HG03135 (cell line): ENCODE data around the gene TLNRD1.

Experiments used
- ATAC-seq: cut with Tn5 transposase; IDR thresholded peaks from one replicate; pipeline ENCODE4 v1.9.1; 2021; ENCODE audit warnings: mild to moderate bottlenecking, moderate library complexity; ENCODE audit not compliant: unreplicated experiment

The TLNRD1 gene

DNA sequence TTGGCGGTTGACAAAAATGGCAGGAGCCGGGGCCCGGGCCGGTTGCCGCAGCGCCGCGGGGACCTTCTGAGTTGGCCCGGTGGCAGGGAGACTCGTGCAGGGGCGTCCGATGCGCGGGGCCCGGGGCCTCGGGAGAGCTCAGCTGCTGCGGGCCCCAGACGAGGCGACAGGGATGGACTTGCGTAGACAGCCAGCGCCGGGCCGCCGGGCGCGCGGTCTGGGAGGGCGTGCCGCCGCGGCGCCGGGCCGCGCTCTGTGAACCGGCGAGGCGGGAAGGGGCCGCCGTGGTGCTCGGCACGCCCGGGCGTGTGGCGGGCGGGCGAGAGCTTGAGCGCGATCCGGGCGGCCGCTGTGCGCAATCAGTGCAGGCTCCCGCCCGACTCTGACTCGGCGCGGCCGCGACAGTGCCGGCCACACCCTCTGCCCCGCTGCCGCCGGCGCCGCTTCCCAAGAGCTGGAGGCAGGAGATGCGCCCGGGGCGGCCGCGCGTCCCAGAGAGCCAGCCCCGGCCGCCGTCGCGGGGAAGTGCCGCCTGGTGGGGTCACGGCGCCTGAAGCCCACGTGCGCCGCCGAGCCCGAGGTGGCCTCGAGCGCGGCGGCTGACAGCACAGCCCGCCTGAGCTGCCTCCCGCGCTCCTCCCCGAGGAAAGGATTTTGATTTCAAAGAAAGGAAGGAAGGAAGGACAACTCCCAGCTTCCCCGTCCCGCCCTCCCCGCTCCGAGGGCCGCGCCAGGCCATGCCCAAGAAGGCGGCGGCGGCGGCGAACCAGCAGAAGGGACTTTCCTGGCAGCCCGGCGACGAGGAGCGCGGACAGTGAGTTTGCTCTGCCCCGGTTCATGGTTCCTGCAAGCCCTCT, 657 bp downstream of the TLNRD1 start:
- ATAC-seq = peak; percentile 32

- ATAC-seq = no peak
Observed at GRCh38 chr15:81002009-81002330, 1.2 kb downstream of the TLNRD1 start.

GRCh38 chr15:81002331-81003096, 1.8 kb downstream of the TLNRD1 start:
- ATAC-seq = no peak

GRCh38 chr15:81003097-81003350, 2.3 kb downstream of the TLNRD1 start:
- ATAC-seq = no peak

GRCh38 chr15:81006124-81006523, 5.4 kb downstream of the TLNRD1 start:
- ATAC-seq = no peak

DNA sequence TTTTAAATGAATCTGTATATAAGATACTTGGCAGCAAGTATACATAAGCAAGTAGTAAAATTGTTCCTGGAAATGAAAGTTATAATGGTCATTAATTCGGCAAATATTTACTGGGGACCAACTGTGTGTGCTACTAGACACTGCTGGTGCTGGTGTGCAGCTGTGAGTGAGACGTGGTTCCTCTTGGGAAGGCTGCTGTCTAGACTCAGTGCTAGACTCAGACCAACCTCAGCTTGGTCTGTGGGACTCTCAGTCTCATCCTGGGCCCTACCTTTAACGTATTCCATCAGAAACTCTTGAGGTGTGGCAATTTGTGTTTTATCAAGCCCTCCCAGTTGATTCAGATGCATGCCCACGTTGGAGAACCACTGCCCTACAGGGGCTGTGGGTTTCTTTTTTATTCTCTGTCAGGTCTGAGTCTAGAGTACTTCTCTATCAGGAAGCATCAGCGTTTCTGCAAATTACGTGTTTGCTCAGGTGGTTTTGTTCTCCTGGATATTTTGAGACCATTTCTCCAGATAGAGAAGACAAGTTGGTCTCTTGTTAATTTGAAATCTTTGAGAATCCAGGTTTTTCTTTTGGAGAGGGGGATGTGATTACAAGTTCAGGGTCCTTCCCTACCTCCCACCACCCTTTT, 6.8 kb downstream of the TLNRD1 start:
- no peak for ATAC-seq

GRCh38 chr15:81008312-81008711, 7.6 kb downstream of the TLNRD1 start:
- ATAC-seq = no peak

GRCh38 chr15:81010086-81010485, 9.4 kb downstream of the TLNRD1 start:
- no peak for ATAC-seq

DNA sequence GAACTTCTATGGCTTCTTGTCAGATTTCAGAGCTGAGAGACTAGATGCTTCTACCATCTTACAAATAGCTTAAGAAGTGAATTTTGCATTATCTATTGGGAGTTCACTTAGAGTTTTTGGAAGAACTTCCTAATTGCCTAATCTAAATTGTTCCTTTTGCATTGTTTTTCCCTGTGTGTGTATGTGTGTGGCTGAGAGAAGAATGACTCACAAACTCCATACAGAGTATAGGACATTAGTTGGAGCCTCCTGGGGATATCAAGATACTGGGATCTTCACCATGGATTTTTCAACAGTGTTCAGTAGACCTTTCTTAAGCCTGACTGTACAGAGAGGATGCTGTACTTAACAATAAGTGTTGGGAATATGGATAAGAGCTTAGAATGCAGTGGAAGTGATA, 10.9 kb downstream of the TLNRD1 start:
- no peak for ATAC-seq

GRCh38 chr15:81012588-81012987, 11.9 kb downstream of the TLNRD1 start:
- ATAC-seq = no peak

GRCh38 chr15:81013396-81013929, 12.7 kb downstream of the TLNRD1 start:
- no peak for ATAC-seq

GRCh38 chr15:81014446-81015093, 13.8 kb downstream of the TLNRD1 start:
- ATAC-seq = no peak

- ATAC-seq = no peak
Observed at GRCh38 chr15:81015621-81016488, 15.1 kb downstream of the TLNRD1 start.

- no peak for ATAC-seq
Observed at GRCh38 chr15:81016489-81017068, 15.9 kb downstream of the TLNRD1 start.

DNA sequence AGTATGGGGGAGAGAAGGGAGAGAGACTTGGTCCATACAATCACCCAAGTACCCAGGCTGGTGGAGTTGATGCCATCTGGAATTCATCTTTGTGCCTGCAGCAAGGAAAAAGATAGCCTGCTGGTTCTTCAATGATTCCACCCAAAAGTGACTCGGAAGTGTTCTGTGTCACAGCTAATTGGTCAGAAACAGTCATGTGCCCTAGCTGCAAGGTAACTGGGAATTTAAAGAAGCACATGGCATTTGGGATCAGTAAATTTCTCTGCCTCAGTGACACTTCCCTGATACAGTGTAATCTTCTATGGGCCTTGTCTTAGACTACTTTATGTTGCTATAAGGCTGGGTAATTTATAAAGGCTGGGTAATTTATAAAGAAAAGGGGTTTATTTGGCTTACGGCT, 17.5 kb downstream of the TLNRD1 start:
- no peak for ATAC-seq

DNA sequence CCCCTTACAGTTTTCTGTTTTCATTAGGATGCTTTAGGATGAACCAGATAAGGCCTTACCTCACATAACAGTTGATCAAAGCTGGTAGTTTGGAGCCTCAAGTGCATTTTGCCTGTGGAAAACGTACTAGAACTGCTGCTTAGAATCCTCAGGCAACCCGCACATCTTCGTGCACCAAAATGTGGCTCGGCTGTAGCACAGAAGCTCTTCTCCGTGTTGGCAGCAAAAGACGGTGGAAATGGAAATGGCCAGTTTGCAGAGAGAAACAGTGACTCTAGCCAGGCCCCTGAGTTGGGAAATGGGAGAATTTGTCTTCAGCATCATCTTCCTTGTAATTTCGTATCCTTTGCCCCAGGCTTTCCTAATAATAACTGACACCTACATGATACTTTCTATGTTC, 20.6 kb downstream of the TLNRD1 start:
- ATAC-seq = no peak

DNA sequence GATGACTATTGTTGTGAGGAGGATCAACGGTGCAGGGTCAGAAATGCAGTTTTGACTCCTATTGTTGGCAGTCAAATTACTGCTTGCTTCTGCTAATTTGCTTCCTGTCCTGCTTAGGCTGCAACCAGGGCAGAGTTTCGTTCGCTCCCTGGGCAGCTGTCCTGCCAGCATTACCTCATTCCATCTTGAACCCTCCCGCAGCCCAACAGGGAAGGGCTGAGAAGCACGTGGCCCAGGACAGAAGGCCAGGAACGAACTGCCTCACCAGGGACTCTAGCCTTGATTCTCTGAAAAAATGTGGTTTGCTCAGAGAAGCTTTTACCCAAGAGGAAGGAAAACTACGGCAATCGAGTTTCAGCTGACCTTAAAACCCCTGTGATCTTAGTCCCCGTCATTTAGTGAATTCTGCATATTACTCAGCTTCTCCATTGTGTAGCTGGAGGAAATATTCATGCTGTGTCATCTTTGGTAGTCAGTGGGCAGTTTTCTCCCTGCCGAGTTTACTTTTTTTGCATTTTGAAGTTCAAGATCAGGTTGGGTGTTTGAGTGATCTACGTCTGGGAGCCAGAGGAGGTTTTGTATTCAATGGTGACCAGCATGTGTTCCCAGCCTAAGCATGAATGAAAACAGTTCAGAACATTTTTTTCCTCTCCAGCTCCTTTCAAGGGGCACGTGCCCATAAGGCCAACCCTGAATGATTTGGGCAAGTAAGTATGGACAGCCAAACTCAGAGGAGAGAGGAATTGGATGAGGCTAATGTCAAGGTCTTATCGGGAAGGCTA, 23.0 kb downstream of the TLNRD1 start:
- peak; percentile 89 for ATAC-seq

- no peak for ATAC-seq
Observed at GRCh38 chr15:81024265-81024872, 23.6 kb downstream of the TLNRD1 start.

DNA sequence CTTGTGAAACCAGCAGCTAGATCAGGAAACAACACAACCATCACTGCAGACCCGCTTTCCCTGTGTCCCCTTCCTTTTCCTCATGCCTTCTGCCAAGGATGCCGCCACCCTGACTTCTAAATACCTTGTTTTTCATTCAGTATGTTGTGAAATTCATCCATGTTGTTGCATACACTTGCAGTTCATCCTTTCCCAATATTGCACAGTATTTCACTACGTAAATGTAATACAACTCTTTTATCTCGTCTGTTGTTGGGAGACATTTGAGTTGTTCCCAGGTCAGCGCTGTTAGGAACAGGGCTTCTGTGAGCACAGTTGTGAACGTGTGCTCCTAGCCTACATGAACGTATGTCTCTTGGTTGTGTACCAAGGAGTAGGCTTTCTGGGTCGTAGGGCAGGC, 24.2 kb downstream of the TLNRD1 start:
- ATAC-seq = no peak
